Astrocyte (in vitro differentiated cells and primary cell): ENCODE measurements around the gene UGT2B15. TPM values are rescaled to one million over a fixed set of nuclear protein-coding genes. Genes with fewer than 3 reads are reported as not detected.
"Not testable (repeated sequence)": the region's sequence is repeated elsewhere in the genome, so short reads cannot be mapped to it uniquely, and the experiment has no call there.

Source experiments
- DNase-seq: peaks from one replicate; pipeline ENCODE4 v3.0.0-alpha.2; 2010; ENCODE audit warnings: low read depth
- FAIRE-seq: peaks from 2 replicates; lab custom pipeline; 2011; peaks lifted over from hg19 to GRCh38; lab: Jason Lieb, UNC
- H2AFZ ChIP-seq: 2 replicates; pipeline ENCODE4 v1.6.0; 2012; ENCODE audit warnings: low read depth, low read length, inconsistent platforms
- H3K27ac ChIP-seq: 2 replicates; pipeline ENCODE4 v1.5.1; 2011; ENCODE audit warnings: low read depth, low read length, inconsistent platforms
- H3K27me3 ChIP-seq: 2 replicates; pipeline ENCODE4 v1.6.0; 2011; ENCODE audit warnings: low read length, inconsistent platforms; ENCODE audit not compliant: insufficient read depth
- H3K36me3 ChIP-seq: 2 replicates; pipeline ENCODE4 v1.5.1; 2011; ENCODE audit warnings: low read length, inconsistent platforms; ENCODE audit not compliant: insufficient read depth
- H3K4me1 ChIP-seq: 2 replicates; pipeline ENCODE4 v1.5.1; 2011; ENCODE audit warnings: low read length, inconsistent platforms; ENCODE audit not compliant: insufficient read depth
- H3K4me2 ChIP-seq: 2 replicates; pipeline ENCODE4 v1.6.0; 2012; ENCODE audit warnings: low read length, inconsistent platforms
- H3K4me3 ChIP-seq: 2 replicates; pipeline ENCODE4 v1.5.1; 2011; ENCODE audit warnings: low read depth, mild to moderate bottlenecking, low read length, inconsistent platforms; ENCODE audit not compliant: insufficient read depth
- H3K79me2 ChIP-seq: 2 replicates; pipeline ENCODE4 v1.6.0; 2012; ENCODE audit warnings: mild to moderate bottlenecking, low read length, inconsistent platforms; ENCODE audit not compliant: insufficient read depth
- H3K9ac ChIP-seq: 2 replicates; pipeline ENCODE4 v1.6.0; 2012; ENCODE audit warnings: mild to moderate bottlenecking, low read length, inconsistent platforms
- H3K9me3 ChIP-seq: 2 replicates; pipeline ENCODE4 v1.5.1; 2012; ENCODE audit warnings: low read depth, mild to moderate bottlenecking, low read length, inconsistent platforms; ENCODE audit not compliant: insufficient read depth
- H4K20me1 ChIP-seq: 2 replicates; pipeline ENCODE4 v1.6.0; 2012; ENCODE audit warnings: low read length, inconsistent platforms; ENCODE audit not compliant: insufficient read depth
- H3K27ac Mint-ChIP-seq: one replicate; pipeline ENCODE4 v1.8.0; 2021; ENCODE audit warnings: mild to moderate bottlenecking, mixed read lengths; ENCODE audit not compliant: unreplicated experiment
- H3K27me3 Mint-ChIP-seq: one replicate; pipeline ENCODE4 v1.8.0; 2021; ENCODE audit warnings: low read depth, mixed read lengths; ENCODE audit not compliant: unreplicated experiment
- H3K36me3 Mint-ChIP-seq: one replicate; pipeline ENCODE4 v1.8.0; 2021; ENCODE audit warnings: low read depth, mixed read lengths; ENCODE audit not compliant: unreplicated experiment
- H3K4me1 Mint-ChIP-seq: one replicate; pipeline ENCODE4 v1.8.0; 2021; ENCODE audit warnings: low read depth, mixed read lengths; ENCODE audit not compliant: unreplicated experiment
- H3K4me3 Mint-ChIP-seq: one replicate; pipeline ENCODE4 v1.8.0; 2021; ENCODE audit warnings: mild to moderate bottlenecking, moderate library complexity, mixed read lengths; ENCODE audit not compliant: unreplicated experiment
- H3K9me3 Mint-ChIP-seq: one replicate; pipeline ENCODE4 v1.8.0; 2021; ENCODE audit warnings: mild to moderate bottlenecking, mixed read lengths; ENCODE audit not compliant: unreplicated experiment
- EZH2 ChIP-seq: IDR thresholded peaks from 2 replicates; pipeline ENCODE4 v1.6.1; 2012; ENCODE audit warnings: mild to moderate bottlenecking, low read length, inconsistent platforms; ENCODE audit not compliant: insufficient read depth
- total RNA-seq: library from RNA; stranded (reverse); gene quantifications from 2 replicates; pipeline ENCODE4 v1.2.1, GENCODE V29; 2021
- TF ChIP-seq, protein P1 (sequence below): IDR thresholded peaks from 2 replicates; pipeline ENCODE4 v1.5.1; 2011; ENCODE audit warnings: low read depth, mild to moderate bottlenecking, inconsistent platforms, low read length, moderate library complexity; ENCODE audit not compliant: insufficient read depth

The UGT2B15 gene
- total RNA-seq, 1 donor from 2014 or later: not detected

DNA sequence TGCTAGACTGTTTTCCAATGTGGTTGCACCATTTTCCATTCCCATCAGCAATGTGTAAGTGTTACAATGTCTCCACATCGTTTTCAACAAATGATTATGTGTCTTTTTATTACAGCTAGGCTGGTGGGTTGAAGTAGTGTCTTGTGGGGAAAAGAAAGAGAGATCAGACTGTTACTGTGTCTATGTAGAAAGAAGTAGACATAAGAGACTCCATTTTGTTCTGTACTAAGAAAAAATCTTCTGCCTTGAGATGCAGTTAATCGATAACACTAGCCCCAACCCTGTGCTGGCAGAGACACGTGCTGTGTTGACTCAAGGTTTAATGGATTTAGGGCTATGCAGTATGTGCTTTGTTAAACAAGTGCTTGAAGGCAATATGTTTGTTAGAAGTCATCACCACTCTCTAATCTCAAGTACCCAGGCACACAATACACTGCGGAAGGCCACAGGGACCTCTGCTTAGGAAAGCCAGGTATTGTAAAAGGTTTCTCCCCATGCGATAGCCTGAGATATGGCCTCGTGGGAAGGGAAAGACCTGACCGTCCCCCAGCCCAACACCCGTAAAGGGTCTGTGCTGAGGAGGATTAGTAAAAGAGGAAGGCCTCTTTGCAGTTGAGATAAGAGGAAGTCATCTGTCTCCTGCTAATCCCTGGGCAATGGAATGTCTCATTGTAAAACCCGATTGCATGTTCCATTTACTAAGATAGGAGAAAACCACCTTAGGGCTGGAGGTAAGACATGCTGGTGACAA is 23.0 kb upstream of the UGT2B15 start:
- FAIRE-seq (no peak), DNase-seq (no peak)
- no peaks in the 10 kb centered on the region for H3K36me3 Mint-ChIP-seq
- no peak overlapping the region for H3K27ac ChIP-seq
- no peaks in the 10 kb centered on the region for H4K20me1 ChIP-seq
- H3K27me3 ChIP-seq: no peaks in the 10 kb centered on the region
- no peak overlapping the region for H3K9ac ChIP-seq
- H3K4me1 Mint-ChIP-seq: no peaks in the 10 kb centered on the region
- no peak overlapping the region for H3K4me3 ChIP-seq
- H3K4me3 Mint-ChIP-seq: no peak overlapping the region
- no peak for TF ChIP-seq EZH2
- TF ChIP-seq, protein P1, sequence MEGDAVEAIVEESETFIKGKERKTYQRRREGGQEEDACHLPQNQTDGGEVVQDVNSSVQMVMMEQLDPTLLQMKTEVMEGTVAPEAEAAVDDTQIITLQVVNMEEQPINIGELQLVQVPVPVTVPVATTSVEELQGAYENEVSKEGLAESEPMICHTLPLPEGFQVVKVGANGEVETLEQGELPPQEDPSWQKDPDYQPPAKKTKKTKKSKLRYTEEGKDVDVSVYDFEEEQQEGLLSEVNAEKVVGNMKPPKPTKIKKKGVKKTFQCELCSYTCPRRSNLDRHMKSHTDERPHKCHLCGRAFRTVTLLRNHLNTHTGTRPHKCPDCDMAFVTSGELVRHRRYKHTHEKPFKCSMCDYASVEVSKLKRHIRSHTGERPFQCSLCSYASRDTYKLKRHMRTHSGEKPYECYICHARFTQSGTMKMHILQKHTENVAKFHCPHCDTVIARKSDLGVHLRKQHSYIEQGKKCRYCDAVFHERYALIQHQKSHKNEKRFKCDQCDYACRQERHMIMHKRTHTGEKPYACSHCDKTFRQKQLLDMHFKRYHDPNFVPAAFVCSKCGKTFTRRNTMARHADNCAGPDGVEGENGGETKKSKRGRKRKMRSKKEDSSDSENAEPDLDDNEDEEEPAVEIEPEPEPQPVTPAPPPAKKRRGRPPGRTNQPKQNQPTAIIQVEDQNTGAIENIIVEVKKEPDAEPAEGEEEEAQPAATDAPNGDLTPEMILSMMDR: no peak
- H3K36me3 ChIP-seq: no peaks in the 10 kb centered on the region
- H3K9me3 Mint-ChIP-seq: peaks cover 2% of the 10 kb centered on the region
- H2AFZ ChIP-seq: no peak overlapping the region
- no peak overlapping the region for H3K27ac Mint-ChIP-seq
- no peaks in the 10 kb centered on the region for H3K9me3 ChIP-seq
- no peaks in the 10 kb centered on the region for H3K79me2 ChIP-seq
- no peaks in the 10 kb centered on the region for H3K27me3 Mint-ChIP-seq
- H3K4me2 ChIP-seq: no peak overlapping the region
- H3K4me1 ChIP-seq: no peaks in the 10 kb centered on the region

DNA sequence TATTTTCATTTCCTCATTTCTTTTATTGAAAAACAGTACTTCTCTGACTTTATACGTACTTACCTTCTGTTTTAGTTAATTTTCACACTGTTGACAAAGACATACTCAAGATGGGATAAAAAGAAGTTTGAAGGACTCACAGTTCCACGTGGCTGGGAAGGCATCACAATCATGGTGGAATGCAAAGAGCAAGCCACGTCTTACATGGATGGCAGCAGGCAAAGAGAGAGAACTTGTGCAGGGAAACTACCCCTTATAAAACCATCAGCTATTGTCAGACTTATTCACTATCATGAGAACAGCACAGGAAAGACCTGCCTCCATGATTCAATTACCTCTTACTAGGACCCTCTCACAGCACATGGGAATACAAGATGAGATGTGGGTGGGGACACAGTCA is 20.7 kb upstream of the UGT2B15 start:
- H3K4me2 ChIP-seq: no peak overlapping the region
- no peaks in the 10 kb centered on the region for H3K27me3 Mint-ChIP-seq
- no peak overlapping the region for H3K27ac Mint-ChIP-seq
- H3K79me2 ChIP-seq: no peaks in the 10 kb centered on the region
- no peak overlapping the region for H3K4me3 Mint-ChIP-seq
- FAIRE-seq: no peak
- no peaks in the 10 kb centered on the region for H3K4me1 ChIP-seq
- no peak overlapping the region for H3K27ac ChIP-seq
- TF ChIP-seq EZH2: no peak
- TF ChIP-seq, protein P1: no peak
- H3K4me3 ChIP-seq: no peak overlapping the region
- peaks cover 2% of the 10 kb centered on the region for H3K9me3 Mint-ChIP-seq
- no peaks in the 10 kb centered on the region for H4K20me1 ChIP-seq
- H3K9ac ChIP-seq: no peak overlapping the region
- no peak overlapping the region for H2AFZ ChIP-seq
- H3K27me3 ChIP-seq: no peaks in the 10 kb centered on the region
- DNase-seq: no peak
- no peaks in the 10 kb centered on the region for H3K4me1 Mint-ChIP-seq
- H3K36me3 Mint-ChIP-seq: no peaks in the 10 kb centered on the region
- no peaks in the 10 kb centered on the region for H3K36me3 ChIP-seq
- H3K9me3 ChIP-seq: no peaks in the 10 kb centered on the region

DNA sequence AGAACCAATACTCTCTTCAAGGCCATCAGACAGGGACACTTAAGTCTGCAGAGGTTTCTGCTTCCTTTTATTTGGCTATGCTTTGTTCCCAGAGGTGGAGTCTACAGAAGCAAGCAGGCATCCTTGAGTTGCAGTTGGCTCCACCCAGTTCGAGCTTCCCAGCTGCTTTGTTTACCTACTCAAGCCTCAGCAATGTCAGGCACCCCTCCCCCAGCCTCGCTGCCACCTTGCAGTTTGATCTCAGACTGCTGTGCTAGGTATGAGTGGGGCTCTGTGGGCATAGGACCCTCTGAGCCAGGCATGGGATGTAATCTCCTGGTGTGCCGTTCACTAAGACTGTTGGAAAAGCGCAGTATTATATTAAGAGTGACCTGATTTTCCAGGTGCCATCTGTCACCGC is 12.6 kb upstream of the UGT2B15 start:
- no peak overlapping the region for H3K4me3 Mint-ChIP-seq

DNA sequence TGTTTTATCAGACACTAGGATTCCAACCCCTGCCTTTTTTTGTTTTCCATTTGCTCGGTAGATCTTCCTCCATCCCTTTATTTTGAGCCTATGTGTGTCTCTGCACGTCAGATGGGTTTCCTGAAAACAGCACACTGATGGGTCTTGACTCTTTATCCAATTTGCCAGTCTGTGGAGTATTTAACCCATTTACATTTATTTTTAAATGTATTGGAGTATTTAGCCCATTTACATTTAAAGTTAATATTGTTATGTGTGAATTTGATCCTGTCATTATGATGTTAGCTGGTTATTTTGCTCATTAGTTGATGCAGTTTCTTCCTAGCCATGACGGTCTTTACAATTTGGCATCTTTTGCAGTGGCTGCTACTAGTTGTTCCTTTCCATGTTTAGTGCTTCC is 10.8 kb upstream of the UGT2B15 start:
- not testable (repeated sequence) for H3K4me3 Mint-ChIP-seq, H3K27ac Mint-ChIP-seq, FAIRE-seq, H3K4me1 ChIP-seq, H3K27me3 ChIP-seq, H3K79me2 ChIP-seq, H3K9ac ChIP-seq, H3K4me1 Mint-ChIP-seq, H3K27ac ChIP-seq, H2AFZ ChIP-seq, H3K4me3 ChIP-seq, H3K27me3 Mint-ChIP-seq, H3K36me3 ChIP-seq, DNase-seq, H3K36me3 Mint-ChIP-seq, H3K9me3 Mint-ChIP-seq, H3K4me2 ChIP-seq, H3K9me3 ChIP-seq, H4K20me1 ChIP-seq

More for the DNA sequence above, 12.6 kb upstream of the UGT2B15 start:
- no peaks in the 10 kb centered on the region for H3K36me3 Mint-ChIP-seq
- Histone ChIP-seq H3K4me3 (no peak overlapping the region), H2AFZ (no peak overlapping the region), H3K9ac (no peak overlapping the region), H4K20me1 (no peaks in the 10 kb centered on the region), H3K79me2 (no peaks in the 10 kb centered on the region), H3K4me2 (no peak overlapping the region), H3K27me3 (no peaks in the 10 kb centered on the region), H3K27ac (no peak overlapping the region), H3K9me3 (no peaks in the 10 kb centered on the region), H3K36me3 (no peaks in the 10 kb centered on the region), H3K4me1 (no peaks in the 10 kb centered on the region)
- no peaks in the 10 kb centered on the region for H3K9me3 Mint-ChIP-seq
- DNase-seq: no peak
- TF ChIP-seq EZH2: no peak
- no peak for FAIRE-seq
- H3K27me3 Mint-ChIP-seq: no peaks in the 10 kb centered on the region
- H3K4me1 Mint-ChIP-seq: no peaks in the 10 kb centered on the region
- no peak overlapping the region for H3K27ac Mint-ChIP-seq
